Activated CD4-positive, alpha-beta T cell treated with anti-CD3 and anti-CD28 coated beads, Interleukin-2, amount 50 U/mL, for 48 hours (primary cell): Measurements from ENCODE around the gene SPTB.
"Not testable (repeated sequence)": the region's sequence is repeated elsewhere in the genome, so short reads cannot be mapped to it uniquely, and the experiment has no call there.

Source experiments
- DNase-seq, 2 experiments: peaks; one replicate each; pipeline ENCODE4 v3.0.0-alpha.2; 2020

The SPTB gene

GRCh38 chr14:64815257-64815656, 64.5 kb downstream of the SPTB start:
- no peak for DNase-seq

GRCh38 chr14:64812412-64812811, 67.3 kb downstream of the SPTB start:
- DNase-seq, result peak; percentile 14 to 31

- DNase-seq, result no peak
These were observed 68.0 kb downstream of the SPTB start for GRCh38 chr14:64811676-64812075.

- no peak for DNase-seq
These were observed 71.3 kb downstream of the SPTB start for GRCh38 chr14:64808449-64808848.

GRCh38 chr14:64807551-64807950, 72.2 kb downstream of the SPTB start:
- no peak for DNase-seq

GRCh38 chr14:64806862-64807495, 72.7 kb downstream of the SPTB start:
- no peak for DNase-seq

GRCh38 chr14:64806202-64806861, 73.4 kb downstream of the SPTB start:
- no peak for DNase-seq

- DNase-seq, result not testable (repeated sequence)
These were observed 74.1 kb downstream of the SPTB start for GRCh38 chr14:64805646-64806045.

- no peak for DNase-seq
These were observed 74.9 kb downstream of the SPTB start for GRCh38 chr14:64804754-64805260.

GRCh38 chr14:64801800-64802199, 77.9 kb downstream of the SPTB start:
- peak; percentile 7 to 9 for DNase-seq

GRCh38 chr14:64801046-64801445, 78.7 kb downstream of the SPTB start:
- DNase-seq, result no peak

GRCh38 chr14:64800000-64800399, 79.7 kb downstream of the SPTB start:
- DNase-seq, result peak; percentile 11 to 15

GRCh38 chr14:64799555-64799954, 80.2 kb downstream of the SPTB start:
- DNase-seq, result no peak

- DNase-seq, result no peak
These were observed 83.3 kb downstream of the SPTB start for GRCh38 chr14:64796369-64796768.

- DNase-seq, result no peak
These were observed 83.8 kb downstream of the SPTB start for GRCh38 chr14:64795921-64796320.

- no peak for DNase-seq
These were observed 84.5 kb downstream of the SPTB start for GRCh38 chr14:64795211-64795610.

- DNase-seq, result no peak
These were observed 86.7 kb downstream of the SPTB start for GRCh38 chr14:64792871-64793560.

GRCh38 chr14:64792231-64792630, 87.5 kb downstream of the SPTB start:
- no peak for DNase-seq

GRCh38 chr14:64790478-64790877, 89.2 kb downstream of the SPTB start:
- no peak for DNase-seq

GRCh38 chr14:64789696-64790095, 90.0 kb downstream of the SPTB start:
- DNase-seq, result no peak

- DNase-seq, result no peak
These were observed 91.0 kb downstream of the SPTB start for GRCh38 chr14:64788706-64789105.

- DNase-seq, result no peak
These were observed 92.1 kb downstream of the SPTB start for GRCh38 chr14:64787619-64788018.

GRCh38 chr14:64786296-64787149, 93.2 kb downstream of the SPTB start:
- DNase-seq, result no peak
